Measurements from ENCODE around the gene TOX3.

- TF ChIP-seq, protein P1, sequence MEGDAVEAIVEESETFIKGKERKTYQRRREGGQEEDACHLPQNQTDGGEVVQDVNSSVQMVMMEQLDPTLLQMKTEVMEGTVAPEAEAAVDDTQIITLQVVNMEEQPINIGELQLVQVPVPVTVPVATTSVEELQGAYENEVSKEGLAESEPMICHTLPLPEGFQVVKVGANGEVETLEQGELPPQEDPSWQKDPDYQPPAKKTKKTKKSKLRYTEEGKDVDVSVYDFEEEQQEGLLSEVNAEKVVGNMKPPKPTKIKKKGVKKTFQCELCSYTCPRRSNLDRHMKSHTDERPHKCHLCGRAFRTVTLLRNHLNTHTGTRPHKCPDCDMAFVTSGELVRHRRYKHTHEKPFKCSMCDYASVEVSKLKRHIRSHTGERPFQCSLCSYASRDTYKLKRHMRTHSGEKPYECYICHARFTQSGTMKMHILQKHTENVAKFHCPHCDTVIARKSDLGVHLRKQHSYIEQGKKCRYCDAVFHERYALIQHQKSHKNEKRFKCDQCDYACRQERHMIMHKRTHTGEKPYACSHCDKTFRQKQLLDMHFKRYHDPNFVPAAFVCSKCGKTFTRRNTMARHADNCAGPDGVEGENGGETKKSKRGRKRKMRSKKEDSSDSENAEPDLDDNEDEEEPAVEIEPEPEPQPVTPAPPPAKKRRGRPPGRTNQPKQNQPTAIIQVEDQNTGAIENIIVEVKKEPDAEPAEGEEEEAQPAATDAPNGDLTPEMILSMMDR (conservative IDR thresholded peaks at IDR 0.05; ENCODE audit: low read depth, low read length), result no peak
- TF ChIP-seq EZH2 (IDR thresholded peaks at IDR 0.05; ENCODE audit: borderline replicate concordance, low read depth, low read length, poor library complexity, severe bottlenecking), result no peak
Measured at GRCh38 chr16:52584354-52585320, 37.7 kb upstream of the TOX3 start.
